Common myeloid progenitor, CD34-positive (primary cell): ENCODE data around the gene PCLO.

Experiments used
- CTCF ChIA-PET: fragments of 350-600 bp; sonication (Branson Sonifier 250); formaldehyde crosslinking; loops from one replicate; lab custom pipeline; 2021; ENCODE audit warnings: antibody characterized with exemption; lab: Charles Lee
- POLR2A ChIA-PET: fragments of 350-600 bp; sonication (Branson Sonifier 250); formaldehyde crosslinking; loops from one replicate; lab custom pipeline; 2021; ENCODE audit warnings: antibody characterized with exemption; lab: Charles Lee
- DNase-seq, 3 donors: peaks; one replicate each; pipeline versions ENCODE4 v3.0.0 to v3.0.0-alpha.2; 2013
- H3K27ac ChIP-seq, 2 experiments: 1 replicate in 1 of 2; 2 replicates in 1 of 2; pipeline ENCODE4 v1.7.0; 2013; ENCODE audit warnings: inconsistent platforms in 2 of 2, low read length in 2 of 2, mild to moderate bottlenecking in 2 of 2, low read depth in 1 of 2, moderate library complexity in 1 of 2; ENCODE audit not compliant: severe bottlenecking in 2 of 2, insufficient read depth in 1 of 2, poor library complexity in 1 of 2
- H3K27me3 ChIP-seq, 5 experiments: replicated peaks in 2 of 5; 1 replicate in 3 of 5; 2 replicates in 2 of 5; pipeline versions ENCODE4 v1.6.1 to v1.7.0; 2013; ENCODE audit warnings: low read length in 4 of 5, mild to moderate bottlenecking in 2 of 5, moderate library complexity in 2 of 5, inconsistent platforms in 1 of 5; ENCODE audit not compliant: insufficient read depth in 5 of 5, control insufficient read depth in 4 of 5
- H3K36me3 ChIP-seq, 4 experiments: 1 replicate in 2 of 4; 2 replicates in 2 of 4; pipeline versions ENCODE4 v1.6.1 to v1.7.0; 2013; ENCODE audit warnings: low read length in 3 of 4, control low read depth in 1 of 4, mild to moderate bottlenecking in 1 of 4; ENCODE audit not compliant: control insufficient read depth in 4 of 4, insufficient read depth in 4 of 4
- H3K4me1 ChIP-seq, 4 experiments: 1 replicate in 3 of 4; 2 replicates in 1 of 4; pipeline versions ENCODE4 v1.6.1 to v1.7.1; 2013; ENCODE audit warnings: low read length in 3 of 4, mild to moderate bottlenecking in 3 of 4, control low read depth in 1 of 4, inconsistent platforms in 1 of 4, moderate library complexity in 1 of 4; ENCODE audit not compliant: control insufficient read depth in 4 of 4, insufficient read depth in 4 of 4; ENCODE audit errors: control extremely low read depth in 1 of 4
- H3K4me3 ChIP-seq, 7 experiments: 1 replicate in 4 of 7; 2 replicates in 3 of 7; pipeline versions ENCODE4 v1.5.1 to v1.7.0; 2013; ENCODE audit warnings: mild to moderate bottlenecking in 7 of 7, low read length in 6 of 7, moderate library complexity in 6 of 7, inconsistent platforms in 2 of 7, low read depth in 2 of 7, control low read depth in 1 of 7; ENCODE audit not compliant: insufficient read depth in 4 of 7, control insufficient read depth in 1 of 7; ENCODE audit errors: extremely low read depth in 1 of 7
- H3K9me3 ChIP-seq, 5 experiments: 1 replicate in 4 of 5; 2 replicates in 1 of 5; pipeline versions ENCODE4 v1.6.1 to v1.7.1; 2013; ENCODE audit warnings: low read length in 4 of 5, mild to moderate bottlenecking in 2 of 5, inconsistent platforms in 1 of 5, low read depth in 1 of 5, moderate library complexity in 1 of 5; ENCODE audit not compliant: control insufficient read depth in 4 of 5, insufficient read depth in 2 of 5; ENCODE audit errors: control extremely low read depth in 1 of 5
- WGBS: methylation state at CpG from one replicate; pipeline ENCODE4 v1.1.5; 2013; ENCODE audit not compliant: insufficient coverage; 5-methylcytosine and 5-hydroxymethylcytosine counted together

Gene PCLO

DNA sequence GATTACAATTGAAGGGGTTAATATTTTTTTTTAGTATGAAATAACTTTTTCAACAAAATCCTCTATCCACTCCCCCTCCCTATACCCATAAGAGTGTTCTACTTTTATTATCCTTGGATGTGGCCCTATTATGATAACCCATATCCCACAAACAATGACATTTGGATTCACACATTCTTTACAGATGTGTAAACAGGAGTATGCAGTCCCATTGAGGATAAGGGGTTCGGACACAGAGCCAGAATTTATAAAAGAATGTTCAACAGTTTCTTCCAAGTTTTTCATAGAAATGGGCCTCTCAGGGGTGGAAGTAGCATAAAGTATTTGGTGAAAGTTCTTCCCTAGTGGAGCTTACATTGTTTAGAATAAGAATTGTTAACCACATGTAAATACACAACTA lies 16.1 kb upstream of the PCLO start:
- Histone ChIP-seq H3K36me3 (no peaks in the 10 kb centered on the region), H3K9me3 (peaks cover 0 to 5% (median 0%) of the 10 kb centered on the region in 5 experiments), H3K27me3 (no peaks in the 10 kb centered on the region), H3K4me3 (no peak overlapping the region), H3K27ac (no peak overlapping the region), H3K4me1 (no peaks in the 10 kb centered on the region)
- CTCF ChIA-PET: no interaction called here
- no CpG with 5 or more reads among the region's 1 CpG for WGBS
- POLR2A ChIA-PET: no interaction called here
- no peak for DNase-seq

DNA sequence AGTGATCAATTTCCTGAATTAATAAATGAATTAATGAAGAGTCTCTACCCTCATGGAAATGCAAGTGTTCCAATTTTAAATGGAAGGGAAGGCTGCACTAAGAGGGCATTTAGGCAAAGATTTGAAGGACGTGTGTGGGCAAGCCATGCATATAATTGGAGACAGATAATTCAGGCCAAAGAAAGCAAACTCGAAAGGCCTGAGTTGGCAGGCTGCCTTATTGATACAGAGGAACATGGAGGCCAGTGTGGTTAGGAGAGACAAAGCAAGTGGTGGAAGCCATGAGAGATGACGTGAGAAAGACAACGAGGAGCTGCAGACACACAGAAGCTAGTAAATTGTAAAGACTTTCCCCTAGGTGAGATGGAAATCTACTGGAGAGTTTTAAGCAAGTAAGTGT lies 15.4 kb upstream of the PCLO start:
- H3K9me3 ChIP-seq: peaks cover 0 to 3% (median 0%) of the 10 kb centered on the region in 5 experiments
- WGBS: 91% methylated on average over 4 of the region's 4 CpGs

DNA sequence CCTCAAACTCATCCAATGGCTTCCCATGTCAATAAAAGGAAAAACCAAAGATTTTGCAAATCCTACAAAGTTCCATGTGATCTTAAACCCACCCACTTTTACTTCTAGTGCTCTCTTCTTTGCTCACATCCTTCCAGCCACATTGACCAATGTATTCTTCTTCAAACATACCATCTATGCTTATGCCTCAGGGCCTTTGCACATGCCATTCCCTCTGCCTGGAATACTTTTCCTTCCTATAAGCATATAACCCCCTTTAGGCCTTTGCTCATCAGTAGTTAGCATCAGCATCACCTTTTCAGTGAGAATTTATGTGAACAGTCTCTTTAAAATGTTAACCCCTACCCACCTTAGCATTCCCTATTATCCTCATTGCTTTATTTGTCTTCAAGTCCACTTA lies 11.0 kb upstream of the PCLO start:
- Histone ChIP-seq H3K36me3 (no peaks in the 10 kb centered on the region), H3K9me3 (no peaks in the 10 kb centered on the region), H3K27ac (no peak overlapping the region), H3K4me3 (no peak overlapping the region), H3K27me3 (no peaks in the 10 kb centered on the region), H3K4me1 (no peaks in the 10 kb centered on the region)
- ChIA-PET CTCF (no interaction called here), POLR2A (no interaction called here)
- no peak for DNase-seq

More for the DNA sequence above, 15.4 kb upstream of the PCLO start:
- DNase-seq: no peak
- H3K4me3 ChIP-seq: no peak overlapping the region
- H3K36me3 ChIP-seq: no peaks in the 10 kb centered on the region
- no peak overlapping the region for H3K27ac ChIP-seq
- POLR2A ChIA-PET: no interaction called here
- no peaks in the 10 kb centered on the region for H3K27me3 ChIP-seq
- CTCF ChIA-PET: no interaction called here
- H3K4me1 ChIP-seq: no peaks in the 10 kb centered on the region

DNA sequence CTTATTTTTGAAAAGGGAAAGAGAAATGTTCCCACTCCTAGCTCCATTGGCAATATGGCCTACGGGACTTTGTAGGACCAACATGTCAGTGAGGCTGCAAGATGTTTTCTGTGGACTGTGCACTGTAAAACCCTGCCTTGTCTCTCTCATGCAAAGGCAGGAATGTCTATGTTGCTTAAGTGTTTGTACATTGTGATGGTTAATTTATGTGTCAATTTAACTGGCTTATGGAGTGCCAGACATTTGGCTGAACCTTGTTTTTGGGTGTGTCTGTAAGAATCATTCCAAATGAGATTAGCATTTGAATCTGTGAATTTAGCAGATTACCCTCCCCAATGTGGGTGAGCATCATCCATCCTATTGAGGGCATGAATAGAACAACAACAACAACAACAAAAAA lies 4.1 kb upstream of the PCLO start:
- peaks cover 4 to 16% (median 11%) of the 10 kb centered on the region in 4 experiments for H3K4me1 ChIP-seq
- ChIA-PET POLR2A (no interaction called here), CTCF (no interaction called here)
- no peak for DNase-seq
- H3K36me3 ChIP-seq: no peaks in the 10 kb centered on the region
- 100% methylated on average over 1 of the region's 1 CpG for WGBS
- H3K27me3 ChIP-seq: peaks cover 0 to 2% (median 0%) of the 10 kb centered on the region in 5 experiments
- no peak overlapping the region for H3K4me3 ChIP-seq
- H3K9me3 ChIP-seq: no peaks in the 10 kb centered on the region
- no peak overlapping the region for H3K27ac ChIP-seq

DNA sequence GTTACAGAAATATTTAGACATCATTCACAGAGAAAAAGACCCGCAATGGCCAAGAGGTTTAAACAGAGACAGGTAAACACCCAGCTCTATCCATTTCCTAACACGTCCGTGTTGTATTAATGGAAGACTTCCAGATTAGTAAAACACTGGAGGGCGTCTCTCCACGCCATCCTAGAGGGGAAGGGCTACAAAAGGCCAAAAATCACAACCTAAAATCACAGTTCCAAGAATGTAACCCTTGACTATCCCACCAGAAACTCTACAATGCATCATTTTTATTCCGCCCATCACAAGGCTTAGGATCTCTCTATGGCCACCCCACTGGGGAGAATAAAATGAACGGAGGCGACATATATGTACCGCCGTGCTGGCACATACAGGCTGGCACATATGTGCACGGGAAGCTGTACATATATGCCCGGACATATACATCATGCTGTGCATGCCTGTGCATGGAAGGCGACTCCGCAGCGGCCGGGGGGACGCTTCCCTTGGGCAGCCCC lies 734 bp downstream of the PCLO start:
- no peaks in the 10 kb centered on the region for H3K36me3 ChIP-seq
- DNase-seq: no peak
- WGBS: under 1% methylated on average over 17 of the region's 17 CpGs
- POLR2A ChIA-PET: no interaction called here
- H3K9me3 ChIP-seq: no peaks in the 10 kb centered on the region
- H3K4me1 ChIP-seq: peaks cover 4 to 20% (median 13%) of the 10 kb centered on the region in 4 experiments
- H3K4me3 ChIP-seq: peak overlapping the region; percentile 70 to 92 (median 86)
- H3K27me3 ChIP-seq: peaks cover 0 to 2% (median 0%) of the 10 kb centered on the region in 5 experiments
- H3K27ac ChIP-seq: no peak overlapping the region
- CTCF ChIA-PET: no interaction called here

DNA sequence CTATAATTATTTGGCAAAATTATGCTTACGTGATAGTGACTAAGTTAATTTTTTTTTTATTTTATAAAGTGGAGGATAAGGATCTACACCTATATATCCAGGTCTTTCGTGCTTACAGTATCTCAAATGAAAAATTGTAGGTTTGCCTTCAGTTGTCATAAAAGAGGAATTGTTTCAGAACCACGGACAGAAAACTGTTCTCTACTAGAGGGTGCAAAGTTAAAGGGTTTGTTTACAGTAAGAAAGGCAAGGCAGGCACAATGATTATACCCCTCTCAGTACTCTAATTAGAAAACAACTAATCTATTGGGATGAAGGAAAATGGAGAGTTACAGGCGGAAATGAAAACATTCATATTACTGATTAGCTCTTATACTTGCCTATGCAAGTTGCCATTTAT lies 1.5 kb downstream of the PCLO start:
- H3K27ac ChIP-seq: no peak overlapping the region
- peaks cover 4 to 20% (median 13%) of the 10 kb centered on the region in 4 experiments for H3K4me1 ChIP-seq
- POLR2A ChIA-PET: no interaction called here
- H3K36me3 ChIP-seq: no peaks in the 10 kb centered on the region
- CTCF ChIA-PET: no interaction called here
- H3K9me3 ChIP-seq: no peaks in the 10 kb centered on the region
- WGBS: no CpG with 5 or more reads among the region's 4 CpGs
- no peak overlapping the region for H3K4me3 ChIP-seq
- peak in 2 of 3 donors; percentile 7 to 24 for DNase-seq
- peaks cover 0 to 2% (median 0%) of the 10 kb centered on the region in 5 experiments for H3K27me3 ChIP-seq

DNA sequence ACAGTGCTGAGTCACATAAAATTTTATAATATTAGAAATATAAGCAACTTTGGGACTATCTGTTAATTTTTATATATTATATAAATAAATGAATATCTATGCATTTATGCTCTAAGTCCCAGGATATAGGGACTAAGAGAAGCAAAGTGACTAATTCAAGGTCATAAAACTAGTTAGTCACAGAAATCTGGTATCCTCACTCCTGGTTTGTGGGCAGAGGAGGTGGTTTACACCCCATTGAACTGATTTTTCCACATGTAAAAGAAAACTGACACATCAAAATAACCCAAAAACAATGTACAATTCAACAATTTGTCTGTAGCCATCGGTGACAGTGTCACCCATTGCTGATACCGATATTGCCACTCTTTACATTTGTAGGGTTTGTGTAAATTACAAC lies 3.0 kb downstream of the PCLO start:
- Histone ChIP-seq H3K27ac (no peak overlapping the region), H3K27me3 (peaks cover 0 to 2% (median 0%) of the 10 kb centered on the region in 5 experiments), H3K4me1 (peaks cover 4 to 20% (median 13%) of the 10 kb centered on the region in 4 experiments), H3K36me3 (no peaks in the 10 kb centered on the region), H3K4me3 (no peak overlapping the region), H3K9me3 (no peaks in the 10 kb centered on the region)
- no CpG with 5 or more reads among the region's 2 CpGs for whole genome bisulfite sequencing
- CTCF ChIA-PET: no interaction called here
- POLR2A ChIA-PET: no interaction called here
- DNase-seq: no peak
